ENCODE measurements around the gene SAMSN1. TPM values are rescaled to one million over a fixed set of nuclear protein-coding genes. Genes with fewer than 3 reads are reported as not detected.

Gene SAMSN1
- total and polyA plus RNA-seq, 9 of the 15 experiments (the other 6 are each of a cell fraction or from before 2014, with no cell fraction given) = 101 to 223 (median 159) TPM

- no peak for TF ChIP-seq U2AF2 (optimal IDR thresholded peaks at IDR 0.05; ENCODE audit: low read depth, low read length)
- TF ChIP-seq ZNF551 (CRISPR knock-in tag; IDR thresholded peaks at IDR 0.05) = no peak
- TF ChIP-seq ZNF324 (CRISPR knock-in tag; IDR thresholded peaks at IDR 0.05) = no peak
- no peak for TF ChIP-seq KLF13 (tag; IDR thresholded peaks at IDR 0.05; ENCODE audit: borderline replicate concordance, low read depth)
- peak; percentile 81 for TF ChIP-seq ARID1B (IDR thresholded peaks at IDR 0.05)
- no peak for TF ChIP-seq HMG20B (CRISPR knock-in tag; IDR thresholded peaks at IDR 0.05)
- no peak for TF ChIP-seq BACH1 (tag; IDR thresholded peaks at IDR 0.05)
- no peak for TF ChIP-seq ZBED1 (IDR thresholded peaks at IDR 0.05)
- no peak for TF ChIP-seq RBM25 (IDR thresholded peaks at IDR 0.05; ENCODE audit: low read depth, low read length, severe bottlenecking)
- no peak for TF ChIP-seq ZBTB8A (IDR thresholded peaks at IDR 0.05; ENCODE audit: partially characterized antibody)
- TF ChIP-seq TBL1XR1 (IDR thresholded peaks at IDR 0.05; ENCODE audit: low read length in 2 of 2) = no peak
- no peak for TF ChIP-seq NR2C1 (IDR thresholded peaks at IDR 0.05)
- no peak for TF ChIP-seq NR2C1 (tag; IDR thresholded peaks at IDR 0.05)
- TF ChIP-seq ZNF316 (IDR thresholded peaks at IDR 0.05) = peak; percentile 45
- no peak for TF ChIP-seq FOXO4 (CRISPR knock-in tag; IDR thresholded peaks at IDR 0.05)
- TF ChIP-seq TCF7 (IDR thresholded peaks at IDR 0.05; ENCODE audit: borderline replicate concordance) = no peak
- TF ChIP-seq CXXC5 (CRISPR knock-in tag; IDR thresholded peaks at IDR 0.05) = peak; percentile 33; the same call in 1 of the 2 replicates
- TF ChIP-seq ZNF41 (CRISPR knock-in tag; conservative IDR thresholded peaks at IDR 0.05) = no peak
- no peak for TF ChIP-seq PTBP1 (IDR thresholded peaks at IDR 0.05; ENCODE audit: low read depth, low read length)
- TF ChIP-seq MCM3 (IDR thresholded peaks at IDR 0.05) = no peak
- TF ChIP-seq RAD21 (CRISPR knock-in tag; conservative IDR thresholded peaks at IDR 0.05 in 1 of 2, IDR thresholded peaks at IDR 0.05 in 1 of 2) = no peak; a peak in 1 of 4 replicates
- TF ChIP-seq HSF4 (CRISPR knock-in tag; IDR thresholded peaks at IDR 0.05; ENCODE audit: borderline replicate concordance) = no peak
- TF ChIP-seq DPF2 (IDR thresholded peaks at IDR 0.05) = peak; percentile 79
- TF ChIP-seq KAT7 (CRISPR knock-in tag; IDR thresholded peaks at IDR 0.05; ENCODE audit: borderline replicate concordance) = 0 out of 2 replicates have a peak, but pooled peaks have one; percentile 39
- TF ChIP-seq HNRNPK (IDR thresholded peaks at IDR 0.05; ENCODE audit: low read depth, low read length, poor library complexity, severe bottlenecking) = no peak
- TF ChIP-seq MAFG (tag; conservative IDR thresholded peaks at IDR 0.05) = no peak
- peak; percentile 23; the same call in 1 of the 2 replicates for TF ChIP-seq FOXM1 (IDR thresholded peaks at IDR 0.05; ENCODE audit: low read depth)
- TF ChIP-seq FOXM1 (CRISPR knock-in tag; IDR thresholded peaks at IDR 0.05; ENCODE audit: low read depth) = no peak
- TF ChIP-seq NCOA6 (IDR thresholded peaks at IDR 0.05) = no peak
- TF ChIP-seq TAF15 (IDR thresholded peaks at IDR 0.05; ENCODE audit: low read depth, low read length) = no peak
Observed at GRCh38 chr21:14452031-14452726, 93.9 kb downstream of the SAMSN1 start (continued).

Measured in K562 (cell line).